Measurements from ENCODE around the gene BLOC1S1.

- TF ChIP-seq EZH2 (IDR thresholded peaks at IDR 0.05) (no peak), POLR2AphosphoS5 (IDR thresholded peaks at IDR 0.05; ENCODE audit: borderline replicate concordance, low read depth, low read length) (no peak)
These were observed 51.3 kb downstream of the BLOC1S1 start for GRCh38 chr12:55767156-55767555.
